ENCODE data around the gene LRRIQ4. TPM values are rescaled to one million over a fixed set of nuclear protein-coding genes. Genes with fewer than 3 reads are reported as not detected.
A peak's percentile ranks its signal among the peaks of the same experiment; 100 is the strongest.

The LRRIQ4 gene
- total RNA-seq, 1 donor from 2014 or later: not detected

DNA sequence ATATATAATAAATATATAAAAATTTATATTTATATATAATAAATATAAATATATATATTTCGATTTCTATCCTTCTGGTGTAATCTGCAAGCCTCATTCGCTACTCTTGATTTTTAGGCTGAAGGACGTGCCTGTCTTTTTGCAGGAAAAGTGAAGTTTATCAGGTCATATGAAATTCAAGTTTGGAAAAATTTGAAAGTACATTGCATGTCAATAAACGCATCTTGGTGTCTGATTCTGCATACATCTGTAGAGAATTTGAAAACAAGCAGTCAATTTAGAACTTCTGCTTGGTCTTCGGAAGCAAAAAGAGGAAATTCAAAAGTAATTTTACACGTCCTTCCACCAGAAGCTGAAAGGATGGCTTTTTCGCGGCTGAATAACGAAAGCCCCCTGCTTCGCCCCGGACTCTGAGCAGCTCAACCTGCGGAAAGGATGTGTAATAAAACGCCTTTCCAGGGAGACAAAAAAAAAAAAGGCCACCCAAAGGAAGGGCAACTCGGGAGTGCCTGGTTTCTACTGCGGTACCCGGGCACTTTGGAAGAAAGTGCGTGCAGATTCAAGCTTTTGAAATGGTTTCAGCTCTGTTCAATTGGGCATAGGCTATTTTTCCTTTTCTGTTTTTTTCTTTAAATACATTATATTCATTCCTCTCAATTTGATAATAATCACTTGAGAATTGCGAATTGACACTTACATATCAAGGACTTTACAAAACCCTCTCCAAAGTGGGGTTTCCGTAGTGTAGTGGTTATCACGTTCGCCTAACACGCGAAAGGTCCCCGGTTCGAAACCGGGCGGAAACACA, 41.0 kb upstream of the LRRIQ4 start:
- peaks cover 28% of the 10 kb centered on the region for H3K4me1 Mint-ChIP-seq (ENCODE audit: low read depth)
- no peak for DNase-seq (ENCODE audit: low spot score)
- TF ChIP-seq, protein P1, sequence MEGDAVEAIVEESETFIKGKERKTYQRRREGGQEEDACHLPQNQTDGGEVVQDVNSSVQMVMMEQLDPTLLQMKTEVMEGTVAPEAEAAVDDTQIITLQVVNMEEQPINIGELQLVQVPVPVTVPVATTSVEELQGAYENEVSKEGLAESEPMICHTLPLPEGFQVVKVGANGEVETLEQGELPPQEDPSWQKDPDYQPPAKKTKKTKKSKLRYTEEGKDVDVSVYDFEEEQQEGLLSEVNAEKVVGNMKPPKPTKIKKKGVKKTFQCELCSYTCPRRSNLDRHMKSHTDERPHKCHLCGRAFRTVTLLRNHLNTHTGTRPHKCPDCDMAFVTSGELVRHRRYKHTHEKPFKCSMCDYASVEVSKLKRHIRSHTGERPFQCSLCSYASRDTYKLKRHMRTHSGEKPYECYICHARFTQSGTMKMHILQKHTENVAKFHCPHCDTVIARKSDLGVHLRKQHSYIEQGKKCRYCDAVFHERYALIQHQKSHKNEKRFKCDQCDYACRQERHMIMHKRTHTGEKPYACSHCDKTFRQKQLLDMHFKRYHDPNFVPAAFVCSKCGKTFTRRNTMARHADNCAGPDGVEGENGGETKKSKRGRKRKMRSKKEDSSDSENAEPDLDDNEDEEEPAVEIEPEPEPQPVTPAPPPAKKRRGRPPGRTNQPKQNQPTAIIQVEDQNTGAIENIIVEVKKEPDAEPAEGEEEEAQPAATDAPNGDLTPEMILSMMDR (IDR thresholded peaks at IDR 0.05): peak; percentile 7
- H3K36me3 Mint-ChIP-seq (ENCODE audit: low read depth): peaks cover 4% of the 10 kb centered on the region
- no peaks in the 10 kb centered on the region for H3K27me3 Mint-ChIP-seq (ENCODE audit: low read depth)
- H3K4me3 Mint-ChIP-seq (ENCODE audit: unreplicated experiment): peak overlapping the region; percentile 98
- H3K27ac Mint-ChIP-seq (ENCODE audit: unreplicated experiment): peak overlapping the region; percentile 100
- H3K9me3 Mint-ChIP-seq (ENCODE audit: low read depth): no peaks in the 10 kb centered on the region

DNA sequence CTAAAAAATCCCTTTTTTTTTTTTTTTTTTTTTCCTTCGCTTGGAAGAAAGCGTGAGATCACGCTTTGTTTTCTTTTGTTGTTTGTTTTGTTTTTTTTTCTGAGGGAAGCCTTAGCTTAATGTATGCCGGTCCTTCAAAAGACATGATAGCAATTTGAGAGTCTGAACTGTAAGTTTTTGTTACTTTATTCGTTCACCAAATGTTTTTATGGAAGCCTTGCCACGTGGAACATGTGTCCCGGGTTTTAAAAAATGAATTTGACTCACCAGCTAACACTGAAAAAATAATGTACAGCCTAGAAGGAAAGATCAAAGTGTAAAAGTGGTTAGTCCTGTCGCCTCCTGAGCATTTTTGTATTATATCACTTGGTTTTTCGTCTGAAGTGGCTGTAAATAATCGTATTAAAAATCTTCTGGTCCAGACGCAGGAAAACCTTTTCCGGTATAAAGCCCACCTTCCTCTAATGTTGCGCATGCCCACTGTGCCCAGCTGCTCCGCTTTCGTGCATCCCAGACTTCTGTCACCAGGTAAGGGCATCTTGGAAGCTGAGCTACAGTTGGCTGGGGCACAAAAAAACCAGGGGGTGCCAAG, 40.3 kb upstream of the LRRIQ4 start:
- Mint-ChIP-seq H3K36me3 (ENCODE audit: low read depth) (peaks cover 8% of the 10 kb centered on the region), H3K27ac (ENCODE audit: unreplicated experiment) (peak overlapping the region; percentile 100), H3K4me1 (ENCODE audit: low read depth) (peaks cover 28% of the 10 kb centered on the region), H3K27me3 (ENCODE audit: low read depth) (no peaks in the 10 kb centered on the region), H3K9me3 (ENCODE audit: low read depth) (no peaks in the 10 kb centered on the region), H3K4me3 (ENCODE audit: unreplicated experiment) (peak overlapping the region; percentile 98)
- TF ChIP-seq, protein P1 (IDR thresholded peaks at IDR 0.05): no peak
- DNase-seq (ENCODE audit: low spot score): no peak

DNA sequence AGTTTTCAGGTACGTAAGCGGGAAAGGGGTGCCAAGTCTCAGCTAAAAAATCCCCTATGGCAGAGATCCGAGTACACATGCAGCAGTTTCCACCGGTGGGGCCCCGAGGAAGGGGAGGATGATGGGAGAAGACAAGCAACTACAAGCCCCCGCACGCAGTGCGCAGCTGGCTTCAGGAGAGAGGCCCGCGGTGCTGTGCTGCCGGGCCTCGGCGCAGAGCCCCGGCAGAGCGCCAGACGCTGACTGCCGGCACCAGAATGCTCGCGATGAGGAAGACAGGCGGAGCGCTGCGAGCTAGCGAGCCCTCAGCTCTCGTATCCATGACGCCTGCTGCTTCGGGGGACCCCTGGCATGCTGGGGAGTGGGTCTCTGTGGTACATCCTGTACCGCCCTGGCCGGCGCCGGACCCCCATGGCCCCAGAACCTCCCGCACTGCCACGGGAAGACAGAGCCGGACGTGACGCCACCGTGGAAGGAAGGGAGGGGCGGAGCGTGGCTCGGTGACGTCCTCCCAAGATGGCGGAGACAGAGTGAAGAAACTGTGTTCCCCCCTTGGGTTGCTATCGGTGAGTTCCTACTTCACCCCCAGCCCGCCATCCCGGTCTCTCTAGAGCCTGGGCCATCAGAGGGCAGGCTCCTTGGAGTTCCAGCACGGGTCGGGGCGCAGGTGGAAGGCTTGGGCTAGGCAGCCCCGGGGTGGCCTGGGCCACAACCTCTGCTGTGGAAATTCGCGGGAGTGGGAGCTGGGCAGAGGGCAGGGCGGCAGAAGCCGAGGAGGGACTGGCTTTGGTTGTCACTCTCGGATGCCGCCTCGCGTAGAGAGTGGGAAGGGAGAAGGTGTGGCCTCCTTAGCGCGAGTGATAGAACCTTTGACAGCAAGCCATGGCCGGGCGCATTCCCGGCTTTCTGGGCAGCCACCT, 39.5 kb upstream of the LRRIQ4 start, which contains the start of gene MYNN:
Gene MYNN (plus strand): TSS at position 500 of the 920 bp plus-strand sequence. CDS start 900 bp downstream, outside the sequence.
- DNase-seq (ENCODE audit: low spot score): peak; percentile 94
- H3K27me3 Mint-ChIP-seq (ENCODE audit: low read depth): no peaks in the 10 kb centered on the region
- H3K4me3 Mint-ChIP-seq (ENCODE audit: unreplicated experiment): peak within 1 kb of the TSS; percentile 98
- peaks cover 28% of the 10 kb centered on the region for H3K4me1 Mint-ChIP-seq (ENCODE audit: low read depth)
- no peaks in the 10 kb centered on the region for H3K9me3 Mint-ChIP-seq (ENCODE audit: low read depth)
- peak within 1 kb of the TSS; percentile 100 for H3K27ac Mint-ChIP-seq (ENCODE audit: unreplicated experiment)
- peaks cover 12% of the 10 kb centered on the region for H3K36me3 Mint-ChIP-seq (ENCODE audit: low read depth)
- TF ChIP-seq, protein P1 (IDR thresholded peaks at IDR 0.05): peak; percentile 46

DNA sequence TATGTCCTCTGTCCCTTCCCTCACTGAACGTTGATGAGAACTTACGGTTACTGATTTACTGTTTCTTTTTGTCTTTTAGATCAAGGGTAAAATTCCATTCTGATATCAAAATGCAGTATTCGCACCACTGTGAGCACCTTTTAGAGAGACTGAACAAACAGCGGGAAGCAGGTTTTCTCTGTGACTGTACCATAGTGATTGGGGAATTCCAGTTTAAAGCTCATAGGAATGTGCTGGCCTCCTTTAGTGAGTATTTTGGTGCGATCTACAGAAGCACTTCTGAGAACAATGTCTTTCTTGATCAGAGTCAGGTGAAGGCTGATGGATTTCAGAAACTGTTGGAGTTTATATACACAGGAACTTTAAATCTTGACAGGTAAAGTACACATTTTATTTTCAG, 38.5 kb upstream of the LRRIQ4 start:
- no peak for DNase-seq (ENCODE audit: low spot score)
- Mint-ChIP-seq H3K27me3 (ENCODE audit: low read depth) (no peaks in the 10 kb centered on the region), H3K36me3 (ENCODE audit: low read depth) (peaks cover 16% of the 10 kb centered on the region)

More for the DNA sequence above, 38.5 kb upstream of the LRRIQ4 start:
- H3K27ac Mint-ChIP-seq (ENCODE audit: unreplicated experiment): peak overlapping the region; percentile 100
- peaks cover 28% of the 10 kb centered on the region for H3K4me1 Mint-ChIP-seq (ENCODE audit: low read depth)
- H3K9me3 Mint-ChIP-seq (ENCODE audit: low read depth): no peaks in the 10 kb centered on the region
- TF ChIP-seq, protein P1 (IDR thresholded peaks at IDR 0.05): no peak
- peak overlapping the region; percentile 98 for H3K4me3 Mint-ChIP-seq (ENCODE audit: unreplicated experiment)

Data from chondrocyte (in vitro differentiated cells).